ENCODE results near the gene NACA2.
"Not testable (repeated sequence)": the region's sequence is repeated elsewhere in the genome, so short reads cannot be mapped to it uniquely, and the experiment has no call there.

Gene NACA2

GRCh38 chr17:61598014-61598413 is 7.0 kb upstream of the NACA2 start:
- DNase-seq = no peak

- peak in 1 of 3 experiments; percentile 29 for DNase-seq
These were observed 6.6 kb upstream of the NACA2 start for GRCh38 chr17:61597607-61598006.

- DNase-seq = no peak
These were observed 4.6 kb upstream of the NACA2 start for GRCh38 chr17:61595418-61596186.

- DNase-seq = no peak
These were observed 3.3 kb upstream of the NACA2 start for GRCh38 chr17:61594294-61594825.

- DNase-seq = no peak
These were observed 2.4 kb upstream of the NACA2 start for GRCh38 chr17:61593426-61593825.

- DNase-seq = no peak
These were observed 911 bp upstream of the NACA2 start for GRCh38 chr17:61591930-61592329.

GRCh38 chr17:61589990-61590389 is 1.0 kb downstream of the NACA2 start:
- no peak for DNase-seq

GRCh38 chr17:61587807-61588660 is 3.0 kb downstream of the NACA2 start:
- DNase-seq = no peak

GRCh38 chr17:61587242-61587641 is 3.8 kb downstream of the NACA2 start:
- no peak for DNase-seq

GRCh38 chr17:61586622-61587021 is 4.4 kb downstream of the NACA2 start:
- DNase-seq = not testable (repeated sequence)

GRCh38 chr17:61586031-61586566 is 4.9 kb downstream of the NACA2 start:
- DNase-seq = no peak

GRCh38 chr17:61584866-61585265 is 6.2 kb downstream of the NACA2 start:
- DNase-seq = no peak

GRCh38 chr17:61584266-61584665 is 6.8 kb downstream of the NACA2 start:
- DNase-seq = no peak

GRCh38 chr17:61583660-61584264 is 7.3 kb downstream of the NACA2 start:
- no peak for DNase-seq

GRCh38 chr17:61583242-61583641 is 7.8 kb downstream of the NACA2 start:
- peak in 2 of 3 experiments; percentile 13 to 64 for DNase-seq

GRCh38 chr17:61582593-61582992 is 8.4 kb downstream of the NACA2 start:
- no peak for DNase-seq

- no peak for DNase-seq
These were observed 9.2 kb downstream of the NACA2 start for GRCh38 chr17:61581611-61582349.

- DNase-seq = no peak
These were observed 10.5 kb downstream of the NACA2 start for GRCh38 chr17:61580502-61580901.

GRCh38 chr17:61579961-61580360 is 11.1 kb downstream of the NACA2 start:
- DNase-seq = no peak

GRCh38 chr17:61579347-61579746 is 11.7 kb downstream of the NACA2 start:
- DNase-seq = no peak

GRCh38 chr17:61578645-61579044 is 12.4 kb downstream of the NACA2 start:
- no peak for DNase-seq

GRCh38 chr17:61575983-61576382 is 15.0 kb downstream of the NACA2 start:
- DNase-seq = no peak

All from NCI-H1417 (cell line).